HG02943 (cell line): ENCODE measurements around the gene NKAIN2.
"Not testable (repeated sequence)": the region's sequence is repeated elsewhere in the genome, so short reads cannot be mapped to it uniquely, and the experiment has no call there.

Experiments
- ATAC-seq: cut with Tn5 transposase; IDR thresholded peaks from one replicate; pipeline ENCODE4 v1.9.1; 2021; ENCODE audit warnings: mild to moderate bottlenecking, low read depth, moderate library complexity; ENCODE audit not compliant: unreplicated experiment

Gene NKAIN2

DNA sequence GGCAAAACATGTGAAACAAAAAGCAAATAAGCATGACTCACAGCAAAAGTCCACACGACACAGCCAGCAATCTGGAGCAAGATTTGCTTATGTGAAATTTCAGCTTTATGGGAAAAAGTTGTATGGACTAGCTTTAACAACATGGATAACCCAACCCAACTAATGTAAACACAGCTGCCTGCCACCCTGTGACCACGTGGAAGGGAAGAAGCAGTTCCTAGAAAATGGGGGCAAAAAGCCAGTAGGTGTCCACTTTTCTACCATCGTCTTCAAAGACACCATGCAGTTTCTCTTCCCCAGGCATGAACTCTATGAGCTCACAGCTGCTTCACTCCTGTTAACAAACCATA is 733.2 kb downstream of the NKAIN2 start:
- no peak for ATAC-seq

DNA sequence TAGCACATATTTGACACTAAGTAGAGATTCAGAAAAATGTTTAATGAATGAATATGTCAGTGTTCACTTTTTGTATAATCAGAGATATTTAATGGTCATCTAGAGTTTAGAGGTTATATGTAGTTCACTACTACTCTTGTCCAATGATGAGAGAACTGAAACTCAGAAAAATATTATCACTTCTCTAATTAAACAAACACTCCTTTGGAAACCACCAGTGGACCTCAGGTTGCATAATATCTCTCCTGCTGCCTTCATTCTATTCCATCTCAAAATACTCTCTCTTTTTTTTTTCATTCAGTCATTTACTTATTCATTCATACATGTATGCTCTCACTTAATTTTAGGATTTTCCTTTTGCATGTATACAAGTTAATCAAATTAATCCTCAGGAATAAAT is 735.4 kb downstream of the NKAIN2 start:
- ATAC-seq: no peak

DNA sequence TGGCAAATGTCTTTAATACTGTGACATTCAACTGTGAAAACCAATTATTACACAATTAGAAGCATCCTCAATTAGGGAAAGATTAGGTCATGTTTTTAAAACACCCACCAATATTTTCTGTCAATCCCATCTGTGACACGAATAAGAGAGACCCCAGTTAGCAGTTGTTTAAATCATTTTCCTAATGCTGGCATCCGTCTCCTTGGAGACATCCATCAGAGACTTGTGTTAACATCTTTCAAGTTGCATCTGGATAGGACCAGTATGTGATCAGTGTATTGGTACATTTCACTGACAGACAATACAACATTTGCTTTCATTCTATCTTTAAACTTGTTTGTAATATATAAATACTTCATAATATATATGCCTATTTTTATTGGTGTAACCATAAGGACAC is 737.9 kb downstream of the NKAIN2 start:
- no peak for ATAC-seq

DNA sequence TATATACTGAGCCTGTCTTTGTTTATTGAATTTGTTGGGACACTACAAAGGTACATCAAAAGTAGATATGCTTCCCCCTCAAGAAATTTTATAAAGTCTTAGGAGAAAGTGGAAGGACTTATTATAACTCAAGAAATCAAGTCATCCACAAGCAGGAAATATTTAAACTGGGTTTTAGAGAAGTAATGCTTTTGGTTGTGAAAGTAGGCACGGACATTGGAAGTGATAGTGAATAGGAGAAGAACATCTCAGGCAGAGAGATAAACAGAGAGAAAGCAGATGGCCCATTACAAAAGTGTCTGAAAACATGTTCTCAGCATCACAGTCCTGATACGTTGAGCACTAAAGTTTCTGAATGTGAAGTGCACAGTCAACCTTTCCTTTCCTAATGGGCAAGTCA is 742.9 kb downstream of the NKAIN2 start:
- ATAC-seq: no peak

DNA sequence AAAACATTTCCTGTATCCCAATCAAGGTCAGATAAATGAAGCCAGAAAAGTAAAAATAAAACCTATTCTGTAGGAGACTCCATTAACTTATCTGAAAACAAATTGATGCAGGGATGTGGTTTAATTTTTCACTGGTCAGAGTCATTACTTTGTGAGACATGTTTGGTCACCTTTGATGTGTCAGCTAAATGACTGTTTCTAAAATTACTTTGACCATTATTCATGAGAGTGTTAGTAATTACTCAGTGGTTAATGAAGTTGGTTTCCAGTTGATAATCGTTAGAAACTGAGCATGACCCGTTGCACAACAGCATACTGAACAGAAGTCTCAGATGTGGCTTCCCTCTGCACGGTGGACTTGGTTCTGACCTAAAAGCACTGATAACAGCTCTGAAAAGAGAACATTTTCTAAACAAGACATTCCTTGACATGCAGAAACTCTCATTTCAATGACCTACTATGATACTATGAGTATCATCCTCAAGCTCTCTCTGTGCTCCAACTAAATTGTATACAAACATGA is 748.1 kb downstream of the NKAIN2 start:
- ATAC-seq: no peak

DNA sequence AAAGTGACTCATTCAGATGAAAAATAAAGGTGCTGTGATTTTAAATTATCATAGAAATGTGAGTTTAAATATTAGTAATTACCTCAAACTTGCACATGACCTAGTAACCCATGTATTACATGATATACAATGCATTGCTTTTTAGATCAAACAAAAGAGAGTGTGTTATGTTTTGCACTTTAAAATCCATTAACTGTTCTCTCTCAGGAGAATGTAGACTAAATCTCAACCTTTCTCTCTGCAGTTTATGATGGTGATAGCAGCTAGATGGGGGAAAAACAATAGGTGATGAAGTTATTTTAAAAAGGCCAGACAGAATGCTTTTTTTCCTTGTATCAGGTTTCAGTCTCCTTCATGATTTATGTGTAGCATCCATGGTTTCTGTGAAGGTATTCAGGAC is 754.2 kb downstream of the NKAIN2 start:
- ATAC-seq: no peak

DNA sequence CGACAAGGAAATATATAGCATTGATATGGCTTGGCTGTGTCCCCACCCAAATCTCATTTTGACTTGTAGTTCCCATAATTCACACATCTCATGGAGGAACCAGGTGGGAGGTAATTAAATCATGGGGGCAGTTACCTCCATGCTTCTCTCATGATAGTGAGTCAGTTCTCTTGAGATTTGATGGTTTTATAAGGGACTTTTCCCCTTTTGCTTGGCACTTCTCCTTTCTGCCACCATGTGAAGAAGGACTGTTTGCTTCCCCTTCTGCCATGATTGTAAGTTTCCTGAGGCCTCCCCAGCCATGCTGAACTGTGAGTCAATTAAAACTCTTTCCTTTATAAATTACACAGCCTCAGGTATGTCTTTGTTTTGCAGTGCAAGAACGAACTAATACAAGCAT is 756.4 kb downstream of the NKAIN2 start:
- ATAC-seq: not testable (repeated sequence)

DNA sequence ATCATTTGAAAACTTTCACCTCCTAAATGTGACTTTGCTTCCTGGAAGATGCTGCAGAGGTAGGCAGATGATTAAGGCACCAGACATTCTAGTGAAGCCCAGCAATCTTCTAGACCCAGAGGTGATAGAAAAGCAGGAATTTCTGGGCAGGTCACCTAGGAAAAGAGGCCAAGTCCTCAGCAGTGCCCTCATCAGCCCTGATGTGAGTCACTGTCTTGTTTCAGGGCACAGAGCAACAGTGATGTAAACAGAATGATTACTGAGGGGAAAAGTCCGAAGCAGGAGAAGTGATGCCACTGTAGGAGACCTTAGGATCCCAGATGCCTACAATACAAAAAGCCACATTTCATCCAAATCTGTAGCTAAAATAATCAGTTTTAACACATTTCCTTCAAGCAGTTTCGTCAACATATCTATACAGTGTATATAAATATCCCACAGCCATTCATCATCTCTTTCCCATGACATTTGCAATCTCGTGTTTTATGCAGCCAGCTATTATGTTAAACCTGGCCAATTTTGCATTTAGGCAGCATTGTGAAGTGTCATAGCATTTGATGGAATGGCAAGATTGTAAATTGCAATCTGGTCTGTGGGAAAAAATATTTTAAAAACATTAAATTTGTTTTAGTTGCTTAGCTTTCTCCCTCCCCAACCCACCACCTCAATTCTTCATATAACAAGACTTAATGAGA is 757.4 kb downstream of the NKAIN2 start:
- no peak for ATAC-seq

DNA sequence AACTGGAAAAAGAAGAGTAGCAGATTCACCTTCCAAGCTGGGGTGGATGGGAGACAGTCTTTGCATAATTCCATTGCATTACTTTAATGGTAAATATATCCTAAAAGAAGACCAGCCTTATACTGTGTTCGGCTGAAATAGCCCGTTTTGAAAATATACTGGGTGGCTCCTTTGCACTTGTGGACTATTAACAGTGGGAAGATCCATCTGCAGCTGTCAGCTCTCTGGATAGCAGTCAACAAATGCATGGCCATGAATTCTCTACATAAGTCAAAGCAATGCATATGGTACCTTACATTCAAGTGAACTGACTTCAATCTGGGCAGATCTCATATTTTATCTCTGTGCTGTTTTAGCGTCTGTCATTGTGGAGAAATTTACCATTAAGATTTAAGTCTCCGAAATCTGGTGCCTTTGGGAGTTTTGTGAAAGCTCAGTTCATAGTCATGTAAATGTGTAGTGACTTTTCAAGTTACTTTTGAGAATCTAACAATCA is 758.0 kb downstream of the NKAIN2 start:
- ATAC-seq: no peak

DNA sequence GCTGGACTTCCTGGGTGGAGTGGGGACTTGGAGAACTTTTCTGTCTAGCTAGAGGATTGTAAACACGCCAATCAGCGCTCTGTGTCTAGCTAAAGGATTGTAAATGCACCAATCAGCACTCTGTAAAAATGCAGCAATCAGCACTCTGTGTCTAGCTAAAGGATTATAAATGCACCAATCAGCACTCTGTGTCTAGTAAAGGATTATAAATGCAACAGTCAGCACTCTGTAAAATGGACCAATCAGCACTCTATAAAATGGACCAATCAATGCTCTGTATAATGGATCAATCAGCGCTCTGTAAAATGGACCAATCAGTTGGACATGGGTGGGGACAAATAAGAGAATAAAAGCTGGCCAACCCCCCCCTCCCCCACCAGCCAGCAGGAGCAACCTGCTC is 760.5 kb downstream of the NKAIN2 start:
- ATAC-seq: not testable (repeated sequence)

DNA sequence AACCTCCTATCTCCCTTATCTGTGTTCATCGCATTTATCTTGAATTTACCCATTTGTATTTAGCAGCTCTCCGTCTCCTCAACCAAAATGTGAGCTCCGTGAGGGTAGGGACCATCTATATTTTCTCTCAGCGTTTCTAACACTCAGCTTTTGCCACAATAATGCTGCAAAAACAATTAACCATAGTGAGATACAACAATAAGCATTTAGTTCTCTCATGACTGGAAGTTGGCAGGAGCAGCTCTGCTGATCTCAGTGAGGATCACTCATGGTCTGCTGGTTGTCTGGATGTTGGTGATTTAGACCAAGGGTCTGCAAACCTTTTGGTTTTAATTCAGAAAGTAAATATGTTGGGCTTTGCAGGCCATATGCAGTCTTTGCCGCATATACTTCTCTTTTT is 763.7 kb downstream of the NKAIN2 start:
- no peak for ATAC-seq

DNA sequence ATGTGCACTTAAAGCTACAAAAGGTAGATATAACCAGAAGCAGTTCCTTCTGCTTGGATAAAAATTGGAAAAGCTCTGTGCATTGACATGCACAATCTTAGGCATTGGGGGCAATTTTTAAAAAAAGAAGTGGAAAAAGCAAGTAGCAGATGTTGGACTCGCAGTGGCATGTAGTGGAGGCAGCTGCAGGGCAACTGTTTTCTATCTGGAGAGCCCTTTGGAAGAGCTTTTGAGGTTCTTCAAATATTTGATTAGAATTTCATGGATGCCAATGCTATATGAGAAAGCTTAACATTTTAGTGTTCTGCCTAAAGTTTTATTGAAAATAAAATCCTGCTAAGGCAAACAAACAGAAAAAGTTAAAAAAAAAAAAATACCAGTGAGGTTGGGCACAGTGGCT is 770.3 kb downstream of the NKAIN2 start:
- ATAC-seq: no peak

DNA sequence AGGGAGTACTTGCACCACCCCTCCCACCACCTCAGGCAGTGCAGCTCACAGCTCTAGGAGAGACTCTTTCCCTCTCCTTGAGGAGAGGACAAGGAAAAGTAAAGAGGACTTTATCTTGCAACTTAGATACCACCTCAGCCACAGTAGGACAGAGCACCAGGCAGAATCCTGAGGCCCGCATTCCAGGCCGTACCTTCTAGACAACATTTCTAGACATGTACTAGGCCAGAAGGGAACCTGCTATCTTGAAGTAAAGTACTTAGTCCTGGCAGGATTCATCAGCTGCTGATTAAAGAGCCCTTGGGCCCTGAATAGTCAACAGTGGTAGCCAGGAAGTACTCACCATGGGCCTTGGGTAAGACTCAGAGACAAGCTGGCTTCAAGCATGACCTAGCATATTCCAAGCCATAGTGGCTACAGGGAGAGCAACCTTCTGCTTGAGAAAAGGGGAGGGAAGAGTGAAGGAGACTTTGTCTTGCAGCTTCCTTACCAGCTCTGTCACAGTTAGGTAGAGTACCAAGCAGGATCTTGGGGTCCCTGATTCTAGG is 774.1 kb downstream of the NKAIN2 start:
- ATAC-seq: no peak

DNA sequence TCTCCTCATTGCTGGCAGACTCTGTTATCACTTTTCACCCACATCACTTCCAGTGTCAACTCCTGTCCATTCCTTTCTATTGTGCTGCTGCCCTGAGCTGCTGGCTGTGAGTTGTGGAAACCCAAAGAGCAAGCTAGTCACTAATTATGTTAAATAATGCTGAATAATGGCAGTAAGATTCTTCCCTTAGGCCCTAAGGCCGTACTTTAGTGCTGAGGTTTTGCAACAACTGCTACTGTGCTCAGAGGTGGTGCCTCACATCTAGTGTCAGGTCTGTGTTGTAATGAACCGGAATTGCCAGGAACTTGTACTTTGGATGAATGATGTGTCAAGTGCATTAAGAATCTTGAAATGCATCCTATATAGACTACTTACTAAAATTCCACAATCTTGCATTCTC is 786.3 kb downstream of the NKAIN2 start:
- ATAC-seq: no peak

DNA sequence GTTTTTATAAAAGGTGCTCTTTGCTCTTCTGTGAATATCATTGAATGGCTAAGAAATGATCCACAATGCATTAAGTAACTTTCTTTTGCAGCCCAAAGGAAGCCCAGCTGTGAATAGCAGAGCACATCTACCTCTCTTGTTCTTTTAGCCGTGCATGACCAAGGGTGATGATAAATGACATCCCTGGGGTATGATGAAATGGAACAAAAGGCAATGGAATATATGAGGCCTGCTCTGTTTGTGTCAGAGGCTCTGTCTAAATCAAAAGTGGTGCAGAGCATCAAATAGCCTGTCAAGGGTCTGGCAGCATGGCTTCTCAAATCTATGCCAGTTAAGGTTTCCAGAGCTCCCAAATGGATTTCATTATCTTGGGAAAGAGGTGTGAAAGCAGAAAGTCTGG is 796.0 kb downstream of the NKAIN2 start:
- no peak for ATAC-seq

DNA sequence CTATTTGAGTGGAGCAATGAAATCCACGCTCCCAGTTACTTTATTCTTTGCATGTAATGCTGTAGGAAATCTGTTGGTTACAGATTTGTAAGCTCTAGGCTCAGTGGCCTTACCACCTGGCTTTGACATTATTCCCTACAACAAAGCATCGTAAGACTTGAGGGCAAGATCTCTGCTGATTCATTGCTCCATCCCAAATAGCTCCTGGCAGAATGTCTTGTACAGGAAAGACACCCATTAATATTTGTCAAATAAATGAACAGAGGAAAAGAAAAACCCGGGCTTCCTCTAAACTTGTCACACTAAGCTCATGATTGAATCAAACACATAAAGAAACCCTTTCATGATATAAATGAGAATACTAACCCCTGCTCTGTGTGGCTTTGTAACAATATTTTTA is 801.1 kb downstream of the NKAIN2 start:
- no peak for ATAC-seq

DNA sequence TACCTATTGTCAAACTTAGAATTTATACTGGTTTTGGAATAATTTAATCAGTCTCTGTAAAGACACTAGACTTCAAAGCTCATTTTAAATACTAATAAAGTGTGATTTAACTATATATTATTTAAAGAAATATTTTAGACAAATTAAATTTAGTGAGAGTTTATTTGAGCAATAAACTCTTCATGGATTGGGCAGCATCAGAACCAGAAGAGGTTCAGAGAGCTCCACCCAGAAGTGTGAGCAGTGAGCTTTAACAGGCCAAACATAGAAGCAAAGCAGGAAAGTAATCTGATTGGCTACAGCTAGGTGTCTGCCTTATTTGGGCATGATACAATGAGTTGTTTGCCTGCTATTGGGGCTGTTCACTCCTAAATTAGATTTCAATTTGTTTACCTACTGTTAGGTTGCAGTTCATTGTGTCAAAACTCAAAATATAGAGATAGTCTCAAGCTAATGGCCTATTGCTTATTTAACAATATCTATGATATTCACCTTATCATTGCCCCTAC is 803.5 kb downstream of the NKAIN2 start:
- no peak for ATAC-seq

DNA sequence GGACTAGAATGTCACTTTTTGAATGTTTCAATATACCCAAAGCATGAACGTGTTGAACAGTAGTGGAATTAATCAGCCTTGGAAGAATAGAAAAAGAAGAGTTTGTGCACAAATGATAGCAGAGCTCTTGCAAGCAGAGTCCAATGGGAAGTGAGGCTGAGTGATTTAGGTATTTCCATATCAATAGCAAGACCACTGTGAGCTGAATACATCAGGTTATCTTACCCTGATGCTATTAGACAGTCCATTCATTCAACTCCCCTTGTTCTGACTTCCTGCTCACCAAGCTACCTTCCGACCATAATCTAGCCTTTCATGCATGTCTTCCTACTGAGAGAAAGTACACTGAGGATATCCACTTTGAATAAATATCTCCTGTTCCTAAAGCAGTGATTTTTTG is 809.4 kb downstream of the NKAIN2 start:
- ATAC-seq: no peak

DNA sequence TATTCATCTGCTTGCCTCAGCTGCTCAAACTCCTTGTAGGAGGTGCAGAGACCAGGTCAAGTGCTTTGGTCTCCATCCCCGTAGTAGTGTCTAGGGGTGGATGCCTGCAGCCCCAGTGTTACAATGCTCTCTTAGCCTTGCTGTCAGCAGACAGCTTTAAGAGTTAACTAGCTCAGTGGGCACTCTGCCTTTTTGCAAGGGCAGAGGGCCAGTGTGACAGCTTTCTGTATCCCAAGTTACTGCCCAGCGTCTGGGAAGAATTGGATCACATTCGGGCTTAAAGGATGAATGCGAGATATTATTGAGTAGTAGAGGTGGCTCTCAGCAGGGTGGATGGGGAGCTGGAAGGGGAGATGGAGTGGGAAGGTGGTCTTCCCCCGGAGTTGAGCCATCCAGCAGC is 818.7 kb downstream of the NKAIN2 start:
- ATAC-seq: no peak

DNA sequence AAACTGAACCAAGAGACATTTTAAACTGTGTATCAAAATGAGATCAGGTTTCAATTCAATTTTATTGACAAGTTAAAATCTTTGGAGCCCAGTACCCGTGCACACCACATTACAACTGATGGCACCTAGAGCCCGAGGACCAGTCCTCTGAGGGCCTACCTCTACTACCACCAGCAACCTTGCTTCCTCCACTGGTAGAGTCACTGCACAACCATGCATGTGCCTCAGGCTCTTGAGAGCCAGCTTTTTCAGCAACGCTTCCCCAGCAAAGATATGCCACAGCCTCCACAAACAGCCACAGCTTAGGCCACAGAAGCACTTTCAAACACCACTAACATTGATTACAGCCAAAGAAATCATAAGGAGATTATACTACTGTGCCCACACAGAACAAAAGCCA is 830.0 kb downstream of the NKAIN2 start:
- no peak for ATAC-seq

DNA sequence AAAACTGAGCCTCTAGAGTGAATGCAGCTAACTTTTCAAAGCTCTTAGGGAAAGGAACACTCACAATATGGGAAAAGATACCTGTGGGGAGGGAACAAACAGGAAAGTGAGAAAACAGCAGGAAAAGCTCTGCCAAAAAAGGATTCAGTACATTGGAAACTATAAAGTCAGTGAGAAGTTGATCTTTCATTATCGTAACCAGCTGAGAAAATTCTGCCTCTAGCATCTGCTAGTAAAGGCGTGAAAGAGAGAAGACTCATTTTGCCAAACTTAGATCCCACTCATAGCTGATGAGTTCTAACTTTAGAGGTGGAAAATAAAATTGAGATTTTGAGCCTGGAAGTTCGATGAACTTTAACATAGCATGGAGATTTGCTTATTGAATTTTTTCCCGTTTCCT is 836.8 kb downstream of the NKAIN2 start:
- no peak for ATAC-seq

DNA sequence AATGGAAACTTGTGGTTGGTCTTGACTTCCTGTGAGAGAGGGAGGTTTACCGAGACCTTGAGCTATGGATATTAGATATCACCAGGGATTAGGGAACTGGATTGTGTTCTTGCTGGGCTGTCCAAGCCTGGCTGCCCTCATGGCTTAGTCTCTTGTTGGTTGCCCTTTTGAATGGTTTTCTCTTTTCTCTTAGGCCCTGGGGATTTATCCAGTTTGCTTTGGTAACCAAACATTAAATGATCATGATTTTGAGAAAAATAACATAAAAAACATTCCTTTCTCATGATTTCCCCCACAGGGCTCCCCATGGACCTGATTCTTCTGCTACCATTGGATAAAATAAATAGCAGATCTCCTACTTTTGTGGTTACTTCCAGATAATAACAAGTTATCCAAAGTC is 852.2 kb downstream of the NKAIN2 start:
- ATAC-seq: no peak
